CD4-positive, alpha-beta T cell treated with Interleukin-15 for 1 hour (primary cell): Measurements from ENCODE around the gene GOLPH3.
A peak's percentile ranks its signal among the peaks of the same experiment; 100 is the strongest.
"Not testable (repeated sequence)": the region's sequence is repeated elsewhere in the genome, so short reads cannot be mapped to it uniquely, and the experiment has no call there.

Experiments
- DNase-seq: peaks from one replicate; pipeline ENCODE4 v3.0.0-alpha.2; 2020

Gene GOLPH3

DNA sequence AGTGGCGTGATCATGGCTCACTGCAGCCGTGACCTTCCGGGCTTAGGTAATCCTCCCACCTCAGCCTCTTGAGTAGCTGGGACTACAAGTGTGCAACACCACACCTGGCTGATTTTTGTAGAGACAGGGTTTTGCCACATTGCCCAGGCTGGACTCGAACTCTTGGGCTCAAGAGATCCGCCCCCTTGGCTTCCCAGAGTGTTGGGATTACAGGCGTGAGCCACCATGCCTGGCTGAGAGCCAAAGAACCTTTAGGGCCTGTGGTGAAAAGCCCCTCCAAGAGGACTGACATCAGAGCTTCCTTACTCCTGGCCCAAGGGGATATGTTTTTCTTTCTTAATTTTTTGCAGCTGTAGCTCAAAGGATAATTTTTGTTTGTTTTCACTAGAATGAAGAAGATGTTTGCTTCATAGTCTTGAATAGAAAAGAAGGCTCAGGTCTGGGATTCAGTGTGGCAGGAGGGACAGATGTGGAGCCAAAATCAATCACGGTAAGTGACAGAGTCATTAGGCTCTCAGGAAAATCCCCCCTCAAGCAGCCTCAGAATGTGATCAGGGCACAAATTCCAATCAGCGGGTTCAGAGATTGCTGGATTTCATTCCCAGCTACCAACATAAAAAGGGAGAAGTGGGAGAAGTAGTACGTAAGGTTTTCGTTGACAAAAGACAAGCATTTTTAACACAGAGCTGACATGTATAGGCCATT, 77.1 kb downstream of the GOLPH3 start:
- DNase-seq: no peak

DNA sequence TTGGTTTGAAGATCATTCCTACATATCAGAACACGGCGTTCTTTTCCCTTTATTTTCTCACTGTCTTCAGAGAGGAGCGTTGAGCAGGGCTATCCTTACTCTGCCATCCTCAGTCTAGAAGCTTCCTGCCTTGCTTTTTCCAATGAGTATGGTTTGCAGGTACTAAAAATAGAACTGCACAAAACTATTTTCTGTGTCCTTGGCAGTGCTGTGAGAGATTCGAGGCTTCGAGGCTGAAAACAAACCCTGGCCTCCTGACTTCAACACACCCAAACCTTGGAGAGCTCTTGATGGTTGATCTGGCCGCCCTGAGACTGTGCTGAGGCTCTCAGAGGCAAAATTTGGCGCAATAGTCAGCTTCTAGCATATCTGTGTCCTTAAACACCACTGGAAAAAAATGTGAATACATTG, 78.9 kb downstream of the GOLPH3 start:
- DNase-seq: no peak

DNA sequence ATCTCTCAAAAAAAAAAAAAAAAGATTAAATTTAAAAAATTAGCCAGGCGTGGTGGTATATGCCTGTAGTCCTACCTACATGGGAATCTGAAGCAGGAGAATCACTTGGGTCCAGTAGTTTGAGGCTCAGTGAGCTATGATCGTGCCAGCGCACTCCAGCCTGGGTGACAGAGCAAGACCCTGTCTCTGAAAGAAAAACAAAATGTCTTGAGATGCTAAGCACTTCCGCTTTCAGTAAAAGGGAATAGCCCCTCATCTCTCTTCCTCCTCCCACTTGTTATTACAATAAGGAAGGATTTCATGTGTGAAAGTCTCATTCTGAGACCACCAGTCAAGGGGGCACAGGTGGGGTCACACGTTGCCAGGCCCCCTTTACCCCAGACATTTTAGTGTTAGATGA, 79.4 kb downstream of the GOLPH3 start:
- no peak for DNase-seq

DNA sequence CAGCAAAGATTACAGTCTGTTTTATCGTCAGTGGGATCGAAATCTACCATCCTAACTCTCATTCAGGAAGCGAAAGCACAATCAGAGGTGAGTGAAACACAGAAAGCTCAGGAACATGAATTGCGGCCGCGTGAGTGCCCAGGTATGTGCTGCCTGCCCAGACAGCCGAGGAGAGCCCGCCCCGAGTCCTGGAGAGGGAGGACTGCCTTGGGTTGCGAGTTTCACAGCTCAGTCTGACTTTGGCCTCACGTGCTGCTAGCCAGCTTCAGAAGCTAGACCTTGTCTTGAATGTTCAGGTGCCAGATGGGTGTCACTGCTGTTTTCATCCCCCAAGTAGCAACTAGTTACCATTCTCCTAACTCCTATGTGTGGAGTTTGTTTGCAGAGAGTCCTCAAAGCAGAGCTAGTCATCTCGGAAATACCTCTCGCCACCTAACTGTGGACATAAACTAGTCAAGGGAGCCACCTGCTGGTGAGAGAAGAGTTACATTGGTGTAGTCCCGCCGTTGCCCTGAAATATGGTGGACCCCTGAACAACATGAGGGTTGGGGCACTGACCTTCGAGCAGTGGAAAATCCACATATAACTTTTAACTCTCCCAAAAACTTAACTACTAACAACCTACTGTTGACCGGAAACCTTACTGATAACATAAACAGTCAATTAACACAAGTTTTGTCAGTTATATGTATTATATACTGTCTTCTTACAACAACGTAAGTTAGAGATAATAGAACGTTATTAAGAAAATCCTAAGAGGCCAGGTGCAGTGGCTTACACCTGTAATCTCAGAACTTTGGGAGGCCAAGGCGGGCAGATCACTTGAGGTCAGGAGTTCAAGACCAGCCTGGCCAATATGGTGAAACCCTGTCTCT, 80.9 kb downstream of the GOLPH3 start:
- peak; percentile 47 for DNase-seq

DNA sequence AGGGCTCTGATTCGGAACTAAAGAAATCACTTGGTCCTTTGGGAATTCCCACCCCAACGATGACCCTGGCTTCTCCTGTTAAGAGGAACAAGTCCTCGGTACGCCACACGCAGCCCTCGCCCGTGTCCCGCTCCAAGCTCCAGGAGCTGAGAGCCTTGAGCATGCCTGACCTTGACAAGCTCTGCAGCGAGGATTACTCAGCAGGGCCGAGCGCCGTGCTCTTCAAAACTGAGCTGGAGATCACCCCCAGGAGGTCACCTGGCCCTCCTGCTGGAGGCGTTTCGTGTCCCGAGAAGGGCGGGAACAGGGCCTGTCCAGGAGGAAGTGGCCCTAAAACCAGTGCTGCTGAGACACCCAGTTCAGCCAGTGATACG, 83.4 kb downstream of the GOLPH3 start:
- DNase-seq: no peak

DNA sequence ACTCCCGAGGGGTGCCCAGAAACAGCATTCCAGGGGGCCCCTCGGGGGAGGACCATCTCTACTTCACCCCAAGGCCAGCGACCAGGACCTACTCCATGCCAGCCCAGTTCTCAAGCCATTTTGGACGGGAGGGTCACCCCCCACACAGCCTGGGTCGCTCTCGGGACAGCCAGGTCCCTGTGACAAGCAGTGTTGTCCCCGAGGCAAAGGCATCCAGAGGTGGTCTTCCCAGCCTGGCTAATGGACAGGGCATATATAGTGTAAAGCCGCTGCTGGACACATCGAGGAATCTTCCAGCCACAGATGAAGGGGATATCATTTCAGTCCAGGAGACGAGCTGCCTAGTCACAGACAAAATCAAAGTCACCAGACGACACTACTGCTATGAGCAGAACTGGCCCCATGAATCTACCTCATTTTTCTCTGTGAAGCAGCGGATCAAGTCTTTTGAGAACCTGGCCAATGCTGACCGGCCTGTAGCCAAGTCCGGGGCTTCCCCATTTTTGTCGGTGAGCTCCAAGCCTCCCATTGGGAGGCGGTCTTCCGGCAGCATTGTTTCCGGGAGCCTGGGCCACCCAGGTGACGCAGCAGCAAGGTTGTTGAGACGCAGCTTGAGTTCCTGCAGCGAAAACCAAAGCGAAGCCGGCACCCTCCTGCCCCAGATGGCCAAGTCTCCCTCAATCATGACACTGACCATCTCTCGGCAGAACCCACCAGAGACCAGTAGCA, 83.9 kb downstream of the GOLPH3 start:
- DNase-seq: no peak

DNA sequence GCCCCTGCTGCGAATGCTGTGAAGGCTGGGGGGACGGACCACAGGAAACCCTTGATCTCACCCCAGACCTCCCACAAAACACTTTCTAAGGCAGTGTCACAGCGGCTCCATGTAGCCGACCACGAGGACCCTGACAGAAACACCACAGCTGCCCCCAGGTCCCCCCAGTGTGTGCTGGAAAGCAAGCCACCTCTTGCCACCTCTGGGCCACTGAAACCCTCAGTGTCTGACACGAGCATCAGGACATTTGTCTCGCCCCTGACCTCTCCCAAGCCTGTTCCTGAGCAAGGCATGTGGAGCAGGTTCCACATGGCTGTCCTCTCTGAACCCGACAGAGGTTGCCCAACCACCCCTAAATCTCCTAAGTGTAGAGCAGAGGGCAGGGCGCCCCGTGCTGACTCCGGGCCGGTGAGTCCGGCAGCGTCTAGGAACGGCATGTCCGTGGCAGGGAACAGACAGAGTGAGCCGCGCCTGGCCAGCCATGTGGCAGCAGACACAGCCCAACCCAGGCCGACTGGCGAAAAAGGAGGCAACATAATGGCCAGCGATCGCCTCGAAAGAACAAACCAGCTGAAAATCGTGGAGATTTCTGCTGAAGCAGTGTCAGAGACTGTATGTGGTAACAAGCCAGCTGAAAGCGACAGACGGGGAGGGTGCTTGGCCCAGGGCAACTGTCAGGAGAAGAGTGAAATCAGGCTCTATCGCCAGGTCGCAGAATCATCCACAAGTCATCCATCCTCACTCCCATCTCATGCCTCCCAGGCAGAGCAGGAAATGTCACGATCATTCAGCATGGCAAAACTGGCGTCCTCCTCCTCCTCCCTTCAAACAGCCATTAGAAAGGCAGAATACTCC, 84.7 kb downstream of the GOLPH3 start:
- DNase-seq: no peak

DNA sequence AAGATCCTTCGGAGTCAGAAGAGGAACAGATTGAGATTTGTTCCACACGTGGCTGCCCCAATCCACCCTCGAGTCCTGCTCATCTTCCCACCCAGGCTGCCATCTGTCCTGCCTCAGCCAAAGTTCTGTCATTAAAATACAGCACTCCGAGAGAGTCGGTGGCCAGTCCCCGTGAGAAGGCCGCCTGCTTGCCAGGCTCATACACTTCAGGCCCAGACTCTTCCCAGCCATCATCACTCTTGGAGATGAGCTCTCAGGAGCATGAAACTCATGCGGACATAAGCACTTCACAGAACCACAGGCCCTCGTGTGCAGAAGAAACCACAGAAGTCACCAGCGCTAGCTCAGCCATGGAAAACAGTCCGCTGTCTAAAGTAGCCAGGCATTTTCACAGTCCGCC, 85.9 kb downstream of the GOLPH3 start:
- DNase-seq: no peak

DNA sequence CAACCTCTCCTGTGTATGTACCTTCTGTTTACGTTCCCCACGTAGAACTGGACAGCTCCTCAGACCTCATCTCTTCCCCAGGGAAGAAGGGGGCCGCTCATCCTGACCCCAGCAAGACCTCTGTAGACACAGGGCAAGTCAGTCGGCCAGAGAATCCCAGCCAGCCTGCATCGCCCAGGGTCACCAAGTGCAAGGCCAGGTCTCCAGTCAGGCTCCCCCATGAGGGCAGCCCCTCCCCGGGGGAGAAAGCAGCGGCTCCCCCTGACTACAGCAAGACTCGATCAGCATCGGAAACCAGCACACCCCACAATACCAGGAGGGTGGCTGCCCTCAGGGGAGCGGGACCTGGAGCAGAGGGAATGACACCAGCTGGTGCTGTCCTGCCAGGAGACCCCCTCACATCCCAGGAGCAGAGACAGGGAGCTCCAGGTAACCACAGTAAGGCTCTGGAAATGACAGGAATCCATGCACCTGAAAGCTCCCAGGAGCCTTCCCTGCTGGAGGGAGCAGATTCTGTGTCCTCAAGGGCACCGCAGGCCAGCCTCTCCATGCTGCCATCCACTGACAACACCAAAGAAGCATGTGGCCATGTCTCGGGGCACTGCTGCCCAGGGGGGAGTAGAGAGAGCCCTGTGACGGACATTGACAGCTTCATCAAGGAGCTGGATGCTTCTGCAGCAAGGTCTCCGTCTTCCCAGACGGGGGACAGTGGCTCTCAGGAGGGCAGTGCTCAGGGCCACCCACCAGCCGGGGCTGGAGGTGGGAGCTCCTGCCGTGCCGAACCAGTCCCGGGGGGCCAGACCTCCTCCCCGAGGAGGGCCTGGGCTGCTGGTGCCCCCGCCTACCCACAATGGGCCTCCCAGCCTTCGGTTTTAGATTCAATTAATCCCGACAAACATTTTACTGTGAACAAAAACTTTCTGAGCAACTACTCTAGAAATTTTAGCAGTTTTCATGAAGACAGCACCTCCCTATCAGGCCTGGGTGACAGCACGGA, 86.7 kb downstream of the GOLPH3 start:
- DNase-seq: no peak

DNA sequence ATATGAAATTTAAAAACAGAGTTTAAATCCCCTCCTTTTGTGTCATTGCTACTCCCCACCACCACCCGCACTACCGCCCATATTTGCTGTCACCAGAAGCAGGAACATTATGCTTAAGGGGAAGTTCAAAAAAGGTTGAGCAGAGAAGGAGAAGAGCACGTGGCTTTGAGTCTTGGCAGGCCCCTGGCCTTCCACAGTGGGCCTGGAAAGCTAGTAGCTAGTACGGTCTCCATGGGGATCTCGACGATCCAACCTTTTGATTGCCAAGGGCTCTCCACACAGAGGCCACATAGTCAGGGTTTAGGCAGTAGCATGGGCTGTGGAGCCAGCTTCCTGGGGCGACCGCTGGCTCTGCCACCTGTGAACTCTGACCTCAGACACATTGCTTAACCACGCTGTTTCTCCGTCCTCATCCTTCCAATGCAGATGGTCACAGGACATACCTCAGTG, 90.1 kb downstream of the GOLPH3 start:
- DNase-seq: no peak

DNA sequence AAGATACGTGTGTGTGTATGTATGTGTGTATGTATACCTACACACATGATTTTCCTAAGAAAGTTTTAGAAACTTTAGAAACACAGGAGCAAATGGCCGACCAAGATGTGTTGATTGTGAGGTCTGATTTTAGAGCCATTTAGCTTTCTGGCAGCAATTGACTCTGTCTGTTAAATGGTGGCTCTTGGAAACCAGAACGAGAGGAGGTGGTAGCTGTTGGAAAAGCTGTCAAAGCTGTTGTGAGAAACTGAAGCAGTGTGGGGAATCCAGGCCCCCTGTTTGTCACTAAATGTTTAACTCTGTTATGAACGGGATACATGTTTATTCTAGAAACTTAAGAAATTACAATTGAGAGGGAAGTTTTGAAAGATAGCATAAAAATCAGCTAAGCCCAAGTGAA, 91.4 kb downstream of the GOLPH3 start:
- DNase-seq: no peak

DNA sequence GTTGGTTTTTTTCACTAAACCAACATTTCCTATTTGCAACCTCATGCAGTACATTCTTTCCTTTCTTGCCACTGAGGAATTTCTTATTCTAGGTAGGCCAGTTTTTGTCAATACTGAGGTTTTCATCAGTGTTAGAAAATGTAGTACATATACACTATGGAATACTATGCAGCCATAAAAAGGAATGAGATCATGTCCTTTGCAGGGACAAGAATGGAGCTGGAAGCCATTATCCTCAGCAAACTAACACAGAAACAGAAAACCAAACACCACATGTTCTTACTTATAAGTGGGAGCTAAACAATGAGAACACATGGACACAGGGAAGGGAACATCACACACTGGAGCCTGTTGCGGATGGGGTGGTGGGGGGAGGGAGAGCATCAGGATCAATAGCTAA, 93.6 kb downstream of the GOLPH3 start:
- DNase-seq: not testable (repeated sequence)

DNA sequence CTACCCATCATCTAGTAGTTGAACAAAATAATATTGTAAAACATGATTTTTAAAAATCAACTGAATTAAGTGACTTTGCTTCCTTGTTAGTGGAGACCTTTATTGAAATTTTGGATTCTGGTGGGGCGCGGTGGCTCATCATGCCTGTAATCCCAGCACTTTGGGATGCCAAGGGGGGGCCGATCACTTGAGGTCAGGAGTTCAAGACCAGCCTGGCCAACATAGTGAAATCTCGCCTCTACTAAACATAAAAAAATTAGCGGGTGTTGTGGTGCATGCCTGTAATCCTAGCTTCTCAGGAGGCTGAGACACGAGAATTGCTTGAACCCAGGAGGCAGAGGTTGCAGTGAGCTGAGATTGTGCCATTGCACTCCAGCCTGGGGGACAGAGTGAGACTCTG, 95.3 kb downstream of the GOLPH3 start:
- not testable (repeated sequence) for DNase-seq

DNA sequence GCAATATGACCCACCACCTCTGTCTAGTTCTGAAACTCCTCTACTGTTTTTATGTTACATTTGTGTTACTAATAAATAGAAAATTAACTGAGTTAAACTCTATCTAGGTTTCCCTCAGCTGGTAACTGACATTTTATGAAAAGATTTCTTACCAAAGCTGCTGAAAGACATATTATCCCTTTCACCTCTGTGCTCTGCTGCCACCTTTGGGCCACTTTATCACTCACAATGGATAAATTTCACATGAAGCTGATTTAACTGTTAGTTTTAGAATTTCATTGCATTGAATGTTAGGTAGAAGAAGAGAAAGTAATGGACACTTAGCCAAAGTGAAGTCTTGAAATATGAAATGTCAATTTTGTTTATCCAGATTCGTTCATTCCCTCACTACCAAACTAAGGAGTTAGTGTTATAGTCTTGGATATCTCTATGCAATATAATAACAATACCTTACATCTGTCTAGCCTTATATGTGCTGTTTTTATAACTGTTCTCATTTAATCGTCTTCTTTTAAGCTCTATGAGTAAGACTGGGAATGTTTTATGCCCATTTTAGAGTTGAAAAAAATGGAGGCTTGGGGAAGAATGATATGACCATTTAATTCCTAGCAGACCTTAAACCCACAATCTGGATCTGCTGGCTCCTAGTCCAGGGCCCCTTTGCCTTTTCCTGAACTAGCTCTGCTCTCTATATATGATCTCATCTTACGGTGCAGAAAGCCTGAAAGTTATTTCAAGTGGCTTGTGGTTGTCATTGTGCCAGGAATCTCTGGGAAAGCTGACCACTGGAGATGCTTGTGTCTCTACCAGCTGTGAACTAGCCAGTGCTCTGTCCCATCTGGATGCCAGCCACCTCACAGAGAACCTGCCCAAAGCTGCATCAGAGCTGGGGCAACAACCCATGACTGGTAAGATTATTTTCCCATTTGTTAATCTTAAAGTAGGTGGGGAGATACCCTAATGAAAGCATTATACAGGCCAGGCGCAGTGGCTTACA, 97.1 kb downstream of the GOLPH3 start:
- DNase-seq: no peak
